SKM-1 (cell line): ENCODE measurements around the gene ZNF839.
"Not testable (repeated sequence)": the region's sequence is repeated elsewhere in the genome, so short reads cannot be mapped to it uniquely, and the experiment has no call there.

Source experiments
- DNase-seq: peaks from one replicate; lab custom pipeline; 2025; ENCODE audit not compliant: unreplicated experiment; lab: John Stamatoyannopoulos, UW

Gene ZNF839

DNA sequence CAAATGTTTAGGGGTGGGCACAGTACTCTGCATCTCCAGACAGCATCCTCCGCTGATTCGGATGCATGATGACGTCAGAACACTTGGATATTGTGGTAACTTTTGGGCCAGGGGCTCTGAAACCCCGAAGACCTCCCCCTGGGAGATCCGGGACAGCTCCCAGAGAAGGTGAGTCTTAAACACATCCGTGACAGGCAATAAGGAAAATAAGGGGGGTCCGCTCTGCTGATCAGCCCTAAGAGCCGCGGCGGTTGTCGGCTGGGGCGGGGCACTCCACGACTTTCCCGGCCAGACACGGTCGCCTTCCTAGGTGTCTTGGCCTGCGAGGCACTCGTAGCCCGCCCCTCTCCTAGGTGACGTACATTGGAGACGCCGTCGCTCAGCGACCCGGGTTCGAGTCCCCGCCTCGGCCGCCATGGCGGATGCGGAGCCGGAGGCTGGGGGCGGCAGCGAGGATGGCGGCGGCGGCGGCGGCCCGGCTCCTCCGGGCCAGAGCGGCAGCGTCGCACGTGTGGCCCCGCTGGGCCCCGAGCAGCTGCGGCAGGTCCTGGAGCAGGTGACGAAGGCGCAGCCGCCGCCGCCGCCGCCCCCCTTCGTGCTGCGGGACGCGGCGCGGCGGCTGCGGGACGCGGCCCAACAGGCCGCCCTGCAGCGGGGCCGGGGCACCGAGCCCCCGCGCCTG is at the start of gene ZNF839:
TSS of gene ZNF839 (plus strand) at position 396 of the 682 bp plus-strand sequence. CDS start at position 416, 20 bp downstream.
- DNase-seq = peak; percentile 24

GRCh38 chr14:102272392-102272791 is 47.2 kb upstream of the ZNF839 start:
- no peak for DNase-seq

GRCh38 chr14:102275866-102276265 is 43.7 kb upstream of the ZNF839 start:
- no peak for DNase-seq

DNA sequence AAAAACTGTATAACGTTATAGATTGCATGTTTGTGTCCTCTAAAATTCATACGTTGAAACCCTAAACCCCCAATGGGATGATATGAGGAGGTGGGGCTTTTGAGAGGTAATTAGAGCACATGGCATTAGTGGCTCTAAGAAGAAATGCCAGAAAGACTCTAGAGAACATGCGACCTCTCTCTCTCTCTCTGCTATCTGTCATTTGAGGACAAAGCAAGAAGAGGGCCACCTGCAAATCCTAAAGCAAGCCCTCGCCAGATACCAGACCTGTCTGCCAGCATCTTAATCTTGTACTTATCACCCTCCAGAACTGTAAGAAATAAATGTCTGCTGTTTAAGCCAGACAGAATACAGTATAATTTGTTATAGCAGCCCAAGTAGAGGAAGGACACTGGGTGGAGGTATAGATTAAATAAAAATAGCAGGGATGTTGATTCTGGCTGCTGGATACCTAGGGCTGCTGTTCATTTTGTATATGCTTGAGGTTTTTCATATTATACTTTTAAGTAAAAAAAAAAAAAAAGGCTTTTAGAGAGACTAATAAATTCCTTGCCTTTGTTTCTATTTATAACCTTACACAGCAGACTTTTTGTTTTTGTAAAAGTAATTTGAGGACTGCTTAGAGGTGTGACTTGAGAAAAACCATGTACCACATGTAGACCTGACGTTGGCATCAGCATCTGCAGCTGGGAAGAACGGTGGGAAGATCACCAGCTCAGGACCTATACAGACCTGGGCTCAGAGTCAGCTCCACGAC is 41.5 kb upstream of the ZNF839 start:
- no peak for DNase-seq

GRCh38 chr14:102278631-102278935 is 41.0 kb upstream of the ZNF839 start:
- no peak for DNase-seq

DNA sequence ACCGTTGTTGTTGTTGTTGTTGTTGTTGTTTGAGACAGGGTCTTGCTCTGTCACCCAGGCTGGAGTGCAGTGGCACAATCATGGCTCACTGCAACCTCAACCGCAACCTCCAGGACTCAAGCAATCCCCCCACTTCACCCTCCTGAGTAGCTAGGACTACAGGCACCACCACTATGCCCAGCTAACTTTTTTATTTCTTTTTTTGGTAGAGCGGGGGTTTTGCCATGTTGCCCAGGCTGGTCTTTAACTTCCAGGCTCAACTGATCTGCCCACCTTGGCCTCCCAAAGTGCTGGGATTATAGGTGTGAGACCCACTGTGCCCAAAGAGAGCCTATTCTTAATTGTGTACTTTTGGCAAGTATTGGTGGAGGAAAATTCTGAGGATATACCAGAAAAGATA is 40.3 kb upstream of the ZNF839 start:
- no peak for DNase-seq

DNA sequence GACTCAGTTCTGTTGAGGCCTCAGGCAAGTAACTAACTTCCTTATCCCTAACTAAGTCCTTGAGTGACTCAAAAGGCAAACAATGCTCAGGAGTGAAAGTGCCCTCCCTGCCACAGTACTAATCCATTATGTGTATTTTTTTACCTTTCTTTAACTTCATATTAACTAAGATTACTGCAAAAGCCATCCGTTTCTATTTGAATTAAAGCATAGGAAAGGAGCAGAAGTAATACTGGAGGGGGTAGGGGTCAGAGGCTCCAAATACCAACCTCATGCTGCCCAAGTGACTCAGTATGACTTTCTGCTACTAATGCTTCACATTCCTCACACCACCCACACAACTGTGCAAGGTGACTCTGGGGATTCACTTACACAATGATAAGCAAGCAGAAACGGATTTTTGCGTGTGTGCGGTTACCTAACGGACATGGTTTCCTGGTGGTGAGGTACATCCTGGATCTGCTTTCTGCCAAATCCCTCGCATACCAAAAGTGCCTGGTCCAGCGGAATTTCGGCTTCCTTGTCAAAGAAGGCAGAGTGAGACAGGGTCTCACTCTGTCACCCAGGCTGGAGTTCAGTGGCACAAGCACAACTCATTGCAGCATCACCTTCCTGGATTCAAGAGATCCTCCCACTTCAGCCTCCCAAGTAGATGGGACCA is 39.7 kb upstream of the ZNF839 start:
- no peak for DNase-seq

DNA sequence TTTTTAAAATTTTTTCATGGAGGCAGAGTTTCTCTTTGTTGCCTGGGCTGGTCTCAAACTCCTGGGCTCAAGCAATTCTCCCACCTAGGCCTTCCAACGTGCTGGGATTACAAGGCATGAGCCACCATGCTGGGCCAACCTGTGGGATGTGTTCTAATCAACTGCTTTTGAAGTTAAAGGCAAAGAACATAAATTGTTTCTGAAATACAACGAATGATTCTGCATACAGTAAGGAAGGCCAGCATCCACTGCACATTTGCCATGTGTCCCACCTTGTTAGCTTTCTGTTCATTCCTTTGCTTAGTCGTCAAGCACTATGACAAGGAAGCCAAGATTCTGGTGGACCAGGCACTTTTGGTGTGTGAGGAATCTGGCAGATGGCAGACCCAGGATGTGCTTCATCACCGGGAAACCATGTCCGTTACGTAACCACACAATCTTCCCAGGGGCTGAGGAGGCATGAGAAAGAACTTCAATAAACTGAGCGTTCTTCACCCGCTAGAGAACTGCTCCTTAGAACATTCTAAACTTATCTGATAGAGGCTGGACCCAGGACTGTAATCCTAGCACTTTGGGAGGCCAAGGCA is 39.1 kb upstream of the ZNF839 start:
- DNase-seq = no peak

GRCh38 chr14:102282751-102283465 is 36.6 kb upstream of the ZNF839 start:
- DNase-seq = no peak

- no peak for DNase-seq
Measured at GRCh38 chr14:102283631-102284129, 35.9 kb upstream of the ZNF839 start.

- no peak for DNase-seq
Measured at GRCh38 chr14:102285106-102285505, 34.4 kb upstream of the ZNF839 start.

- no peak for DNase-seq
Measured at GRCh38 chr14:102288139-102288538, 31.4 kb upstream of the ZNF839 start.

DNA sequence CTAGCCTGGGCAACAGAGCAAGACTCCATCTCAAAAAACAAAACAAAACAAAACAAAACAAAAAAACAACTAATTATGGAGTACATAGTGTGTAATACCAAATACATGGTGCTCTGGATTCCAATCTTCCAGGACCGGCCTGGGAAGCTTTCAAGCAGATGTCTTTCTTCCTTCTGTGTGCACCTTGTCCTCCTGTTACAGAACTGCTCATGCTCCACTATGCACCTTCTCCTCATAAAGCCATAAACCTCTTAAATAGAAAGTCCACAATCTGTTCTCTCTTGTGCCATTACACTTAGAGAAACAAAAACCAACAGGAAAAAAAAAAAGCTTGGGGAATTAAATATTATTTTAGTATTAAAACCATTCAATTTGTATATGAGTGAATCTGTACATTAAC is 27.1 kb upstream of the ZNF839 start:
- no peak for DNase-seq

GRCh38 chr14:102293781-102294180 is 25.8 kb upstream of the ZNF839 start:
- no peak for DNase-seq

GRCh38 chr14:102295270-102295669 is 24.3 kb upstream of the ZNF839 start:
- DNase-seq = no peak

- no peak for DNase-seq
Measured at GRCh38 chr14:102297436-102298170, 21.9 kb upstream of the ZNF839 start.

DNA sequence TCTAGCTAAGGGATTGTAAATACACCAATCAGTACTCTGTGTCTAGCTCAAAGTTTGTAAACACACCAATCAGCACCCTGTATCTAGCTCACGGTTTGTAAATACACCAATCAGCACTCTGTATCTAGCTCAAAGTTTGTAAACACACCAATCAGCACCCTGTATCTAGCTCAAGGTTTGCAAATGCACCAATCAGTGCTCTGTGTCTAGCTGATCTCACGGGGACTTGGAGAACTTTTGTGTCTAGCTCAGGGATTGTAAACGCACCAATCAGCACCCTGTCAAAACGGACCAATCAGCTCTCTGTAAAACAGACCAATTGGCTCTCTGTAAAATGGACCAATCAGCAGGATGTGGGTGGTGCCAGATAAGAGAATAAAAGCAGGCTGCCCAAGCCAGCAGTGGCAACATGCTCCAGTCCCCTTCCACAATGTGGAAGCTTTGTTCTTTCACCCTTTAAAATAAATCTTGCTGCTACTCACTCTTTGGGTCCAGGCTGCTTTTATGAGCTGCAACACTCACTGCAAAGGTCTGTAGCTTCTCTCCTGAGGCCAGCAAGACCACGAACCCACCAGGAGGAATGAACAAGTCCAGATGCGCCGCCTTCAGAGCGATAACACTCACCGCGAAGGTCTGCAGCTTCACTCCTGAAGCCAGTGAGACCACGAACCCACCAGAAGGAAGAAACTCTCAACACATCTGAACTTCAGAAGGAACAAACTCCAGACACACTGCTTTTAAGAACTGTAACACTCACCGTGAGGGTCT is 21.1 kb upstream of the ZNF839 start:
- not testable (repeated sequence) for DNase-seq

GRCh38 chr14:102303664-102304063 is 15.9 kb upstream of the ZNF839 start:
- DNase-seq = no peak
